Esophagus muscularis mucosa (tissue), 4 donors: Measurements from ENCODE around the gene GTPBP3.

Source experiments
- EP300 ChIP-seq: sonication (generic); formaldehyde crosslinking; IDR thresholded peaks from one replicate; pipeline ENCODE4 v1.6.1; 2017; ENCODE audit warnings: antibody characterized with exemption
- POLR2A ChIP-seq: fragments of 450-650 bp; IDR thresholded peaks from one replicate; pipeline ENCODE4 v1.6.1; 2017; ENCODE audit warnings: antibody characterized with exemption, moderate library complexity, mild to moderate bottlenecking, low read depth
- POLR2AphosphoS5 ChIP-seq, 2 donors: sonication (generic); formaldehyde crosslinking; IDR thresholded peaks; one replicate each; pipeline ENCODE4 v1.6.1; 2017; ENCODE audit warnings: antibody characterized with exemption in 2 of 2
- TF ChIP-seq, protein P1 (sequence below), 3 experiments: fragments of 200-600 bp in 2 of 3; fragments of 450-650 bp in 1 of 3; sonication (generic) in 2 of 3; IDR thresholded peaks; one replicate each; pipeline ENCODE4 v1.5.1; 2017 to 2019; ENCODE audit warnings: antibody characterized with exemption in 3 of 3, mild to moderate bottlenecking in 2 of 3, moderate library complexity in 1 of 3

DNA sequence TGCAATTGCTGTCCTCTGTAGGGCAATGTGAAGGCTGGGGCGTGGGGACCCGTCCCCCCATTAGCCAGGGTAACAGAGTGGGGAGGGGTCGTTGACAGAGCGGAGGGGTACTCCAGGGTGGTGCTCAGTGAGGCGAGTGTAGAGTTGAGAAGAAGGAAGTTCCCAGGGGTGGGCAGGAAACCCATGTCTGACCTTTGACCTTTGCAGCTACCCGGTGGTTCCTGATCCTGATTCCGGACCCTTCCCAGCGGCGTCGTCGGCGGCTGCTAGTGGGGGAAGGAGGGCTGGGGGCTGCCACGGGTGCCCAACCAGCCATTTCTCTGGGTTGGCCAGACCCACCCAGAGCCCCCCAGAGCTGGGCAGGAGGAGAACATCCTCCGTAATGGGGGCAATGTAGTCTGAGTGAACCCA lies 41.9 kb downstream of the GTPBP3 start:
- TF ChIP-seq, protein P1, sequence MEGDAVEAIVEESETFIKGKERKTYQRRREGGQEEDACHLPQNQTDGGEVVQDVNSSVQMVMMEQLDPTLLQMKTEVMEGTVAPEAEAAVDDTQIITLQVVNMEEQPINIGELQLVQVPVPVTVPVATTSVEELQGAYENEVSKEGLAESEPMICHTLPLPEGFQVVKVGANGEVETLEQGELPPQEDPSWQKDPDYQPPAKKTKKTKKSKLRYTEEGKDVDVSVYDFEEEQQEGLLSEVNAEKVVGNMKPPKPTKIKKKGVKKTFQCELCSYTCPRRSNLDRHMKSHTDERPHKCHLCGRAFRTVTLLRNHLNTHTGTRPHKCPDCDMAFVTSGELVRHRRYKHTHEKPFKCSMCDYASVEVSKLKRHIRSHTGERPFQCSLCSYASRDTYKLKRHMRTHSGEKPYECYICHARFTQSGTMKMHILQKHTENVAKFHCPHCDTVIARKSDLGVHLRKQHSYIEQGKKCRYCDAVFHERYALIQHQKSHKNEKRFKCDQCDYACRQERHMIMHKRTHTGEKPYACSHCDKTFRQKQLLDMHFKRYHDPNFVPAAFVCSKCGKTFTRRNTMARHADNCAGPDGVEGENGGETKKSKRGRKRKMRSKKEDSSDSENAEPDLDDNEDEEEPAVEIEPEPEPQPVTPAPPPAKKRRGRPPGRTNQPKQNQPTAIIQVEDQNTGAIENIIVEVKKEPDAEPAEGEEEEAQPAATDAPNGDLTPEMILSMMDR (IDR thresholded peaks at IDR 0.05) = no peak
- TF ChIP-seq POLR2A = no peak
- no peak for TF ChIP-seq POLR2AphosphoS5 (IDR thresholded peaks at IDR 0.05)
- no peak for TF ChIP-seq EP300
